Activated CD8-positive, alpha-beta memory T cell treated with anti-CD3 and anti-CD28 coated beads, Interleukin-2, amount 50 U/mL, for 4 hours (primary cell): Measurements from ENCODE around the gene FZD10.

Source experiments
- DNase-seq: peaks from one replicate; pipeline ENCODE4 v3.0.0-alpha.2; 2020

FZD10 gene

DNA sequence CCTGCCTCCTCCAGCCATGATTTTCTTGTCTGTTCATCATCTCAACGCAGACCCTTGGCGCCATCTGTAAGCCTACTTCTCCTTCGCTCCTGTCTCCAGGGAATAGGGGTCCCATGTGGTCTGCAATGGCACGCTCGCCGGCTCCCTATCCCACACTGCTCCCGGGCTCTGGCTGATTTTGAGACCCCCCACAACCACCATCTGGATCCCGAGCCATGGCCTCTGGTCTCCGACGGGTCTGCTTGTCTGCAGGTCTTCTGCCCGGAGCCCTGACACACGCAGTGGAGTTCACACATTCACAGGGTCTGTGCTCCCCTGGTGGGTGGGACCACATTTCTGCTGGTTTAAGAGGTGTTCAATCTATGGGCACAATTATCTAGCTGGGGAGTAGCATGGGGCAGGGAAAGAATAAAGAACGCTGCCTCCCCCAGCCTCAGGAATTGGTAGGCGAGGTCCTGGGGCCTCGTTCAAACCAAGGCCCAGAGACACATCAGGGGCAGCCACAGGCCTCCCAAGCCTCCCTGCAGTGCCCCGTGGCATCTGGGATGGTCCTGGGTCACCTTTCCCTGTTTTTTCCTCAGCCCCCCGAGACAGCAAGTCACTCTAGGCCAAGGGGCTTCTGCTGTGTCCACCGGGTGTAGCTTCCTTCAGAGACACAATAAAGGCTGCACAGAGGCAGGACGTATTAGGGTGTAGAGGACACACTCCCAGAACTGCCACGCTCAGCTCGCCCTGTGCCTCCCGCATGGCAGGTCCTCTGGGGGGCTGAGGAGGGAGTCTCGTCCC is 21.5 kb downstream of the FZD10 start:
- no peak for DNase-seq

DNA sequence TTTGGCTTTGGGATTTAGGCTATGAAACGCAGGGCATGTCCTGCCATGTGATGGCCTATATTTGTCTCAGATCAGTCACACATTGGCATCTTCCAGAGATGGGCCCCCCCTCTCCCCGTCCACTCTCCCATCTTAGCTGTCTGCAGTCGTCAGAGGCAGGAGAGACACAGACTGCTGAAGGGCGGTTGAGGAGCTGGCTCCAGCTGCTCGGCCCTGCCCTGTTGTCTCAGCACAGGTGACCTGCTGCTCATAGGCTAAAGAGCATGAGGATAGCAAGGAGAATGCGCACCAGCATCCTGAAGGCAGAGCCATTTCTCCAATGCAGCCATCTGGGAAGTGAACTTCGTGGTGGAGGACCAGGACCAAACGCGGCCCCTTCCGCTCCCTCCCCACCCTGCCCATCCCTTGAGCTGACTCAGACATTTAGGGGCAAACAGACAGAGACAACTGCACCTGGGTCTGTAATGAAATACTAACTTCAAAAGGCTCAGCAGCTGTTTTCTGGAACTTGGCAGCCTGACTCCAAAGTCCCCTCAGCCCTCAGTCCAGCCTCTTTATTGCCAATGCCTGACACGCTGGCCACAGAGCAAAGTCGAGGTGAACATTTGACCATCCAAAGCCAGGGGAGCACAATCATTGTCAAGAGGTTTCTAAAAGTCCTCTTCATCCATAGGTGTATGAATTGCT is 22.3 kb downstream of the FZD10 start:
- DNase-seq: no peak

DNA sequence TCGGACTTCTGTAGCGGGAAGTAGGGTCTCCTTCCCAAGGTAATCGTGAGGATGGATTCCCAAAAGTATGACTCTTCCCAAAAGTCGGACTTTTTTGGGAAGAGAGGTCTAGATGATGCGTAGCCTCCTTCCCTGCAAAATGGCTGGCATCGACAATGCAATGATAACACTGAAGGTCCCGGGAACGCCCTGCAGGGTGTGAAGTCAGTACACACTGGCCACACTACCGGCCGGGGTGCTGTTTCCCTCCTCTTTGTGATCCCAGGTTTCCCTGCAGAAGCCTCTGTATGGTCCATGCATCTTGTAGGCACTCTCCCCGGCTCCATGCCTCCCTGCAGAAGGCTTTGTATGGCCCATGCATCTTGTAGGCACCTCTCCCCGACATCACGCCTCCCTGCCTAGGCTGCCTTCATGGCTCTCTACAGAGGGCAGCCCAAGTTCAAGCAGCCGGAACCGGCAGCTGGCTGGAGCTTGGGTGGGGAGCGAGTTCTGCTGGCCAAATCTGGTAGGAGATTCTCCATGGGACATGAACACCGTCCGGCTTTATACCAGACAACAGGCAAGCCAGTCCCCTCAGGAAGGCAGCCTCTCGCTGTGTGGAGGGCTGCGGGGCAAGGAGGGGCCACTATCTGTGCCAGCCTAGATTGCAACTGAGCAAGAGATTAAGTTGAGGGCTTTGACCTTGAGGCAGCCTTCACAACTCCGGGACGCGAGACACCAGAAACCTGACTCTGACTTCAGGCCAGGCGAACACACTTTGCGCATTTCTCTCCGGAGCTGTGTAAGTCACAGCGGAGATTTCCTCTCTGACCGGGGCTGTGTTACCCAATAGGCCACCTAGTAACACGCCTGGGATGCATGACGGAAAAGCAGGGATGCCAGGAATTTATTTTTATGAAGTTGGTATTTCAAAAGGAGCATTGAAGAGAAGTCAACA is 23.5 kb downstream of the FZD10 start:
- DNase-seq: no peak

DNA sequence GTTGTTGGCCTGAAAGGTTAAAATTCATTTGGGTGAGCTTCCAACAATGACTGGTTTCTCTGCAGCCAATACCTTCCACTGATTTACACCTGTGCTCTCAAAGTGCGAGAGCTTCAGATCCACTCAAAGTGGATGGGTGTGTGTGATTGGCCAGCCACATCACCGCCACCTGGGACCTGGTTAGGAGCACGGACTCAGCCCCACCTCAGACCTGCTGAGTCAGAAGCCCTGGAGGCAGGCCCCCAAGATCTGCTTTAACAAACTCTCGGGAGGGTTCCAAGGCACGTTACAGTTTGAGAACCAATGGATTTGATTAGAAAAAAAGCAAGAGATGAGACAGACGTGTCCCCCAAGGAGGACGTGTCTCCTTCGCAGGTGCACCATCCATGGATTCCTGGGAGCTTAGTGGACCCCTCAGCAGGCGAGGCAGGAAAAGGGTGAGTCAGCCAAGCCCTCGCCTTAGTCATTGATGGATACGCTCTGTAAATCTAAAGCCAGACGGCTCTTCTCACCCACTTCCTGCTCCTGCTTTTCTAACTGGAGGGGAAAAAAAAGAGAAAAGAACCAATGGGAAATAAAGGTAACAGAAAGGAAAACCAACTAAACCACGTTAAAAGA is 24.5 kb downstream of the FZD10 start:
- no peak for DNase-seq

DNA sequence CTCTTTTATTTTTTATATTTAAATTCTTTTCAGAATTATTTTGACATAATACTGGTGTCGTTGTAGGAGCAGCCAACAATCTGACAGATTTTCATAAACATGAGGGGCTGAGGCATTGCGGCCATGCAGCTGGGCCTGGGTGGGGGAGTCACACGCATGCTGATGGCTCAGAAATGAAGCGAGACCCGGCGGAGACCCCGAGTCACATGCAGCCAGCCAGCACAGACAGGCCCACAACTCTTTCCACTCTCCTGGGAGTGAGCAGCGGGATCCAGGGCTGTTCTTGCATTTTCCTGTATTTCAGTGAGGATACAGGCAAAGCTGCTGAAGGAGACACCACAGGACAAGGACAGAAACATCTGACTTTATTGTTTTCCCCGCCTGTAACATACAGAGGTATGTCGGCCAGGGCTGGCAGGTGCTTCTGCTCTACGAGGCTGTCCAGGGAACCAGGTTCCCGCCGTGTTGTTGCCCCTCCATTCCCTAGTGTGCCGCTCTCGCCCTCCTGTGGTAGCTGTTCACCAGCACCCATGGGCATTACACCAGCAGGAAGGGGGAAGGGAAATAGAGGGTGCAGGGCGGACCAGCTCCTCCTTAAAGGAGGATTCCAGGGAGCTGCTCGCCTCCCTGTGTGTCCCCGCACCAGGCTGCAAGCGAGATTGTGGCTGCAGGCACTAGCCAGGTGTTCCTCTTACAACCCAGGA is 30.5 kb downstream of the FZD10 start:
- DNase-seq: no peak

DNA sequence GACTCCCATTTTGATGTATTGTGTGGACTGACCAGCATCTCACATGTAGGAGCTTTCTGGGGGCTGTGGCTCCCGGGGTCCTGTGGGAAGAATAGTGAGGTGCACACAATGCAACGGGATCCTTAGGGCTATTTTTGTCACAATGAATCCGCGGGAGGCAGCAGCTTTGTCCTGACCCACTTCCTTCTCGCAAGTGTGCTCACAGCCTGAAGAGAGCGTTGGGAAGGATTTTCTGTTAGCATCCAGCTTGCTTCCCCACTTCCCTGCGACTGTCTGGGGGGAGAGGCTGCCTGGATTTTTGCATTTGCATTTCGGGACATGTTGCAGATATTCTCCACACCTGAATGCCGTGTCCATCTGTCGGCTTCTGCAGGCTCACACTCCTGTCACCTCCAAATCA is 31.9 kb downstream of the FZD10 start:
- no peak for DNase-seq

DNA sequence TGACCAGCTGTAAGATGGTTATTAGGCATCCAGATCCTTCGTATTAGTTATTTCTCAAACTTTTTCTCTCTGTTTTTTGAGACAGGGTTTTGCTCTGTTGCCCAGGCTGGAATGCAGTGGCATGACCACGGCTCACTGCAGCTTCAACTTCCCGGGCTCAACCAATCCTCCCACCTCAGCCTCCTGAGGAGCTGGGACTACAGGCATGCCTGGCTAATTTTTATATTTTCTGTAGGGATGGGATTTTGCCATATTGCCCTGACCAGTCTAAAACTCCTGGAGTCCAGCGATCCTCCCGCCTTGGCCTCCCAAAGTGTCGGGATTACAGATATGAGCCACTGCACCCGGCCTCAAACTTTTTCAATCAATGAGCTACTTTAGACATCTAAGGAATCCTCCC is 33.1 kb downstream of the FZD10 start:
- DNase-seq: no peak

DNA sequence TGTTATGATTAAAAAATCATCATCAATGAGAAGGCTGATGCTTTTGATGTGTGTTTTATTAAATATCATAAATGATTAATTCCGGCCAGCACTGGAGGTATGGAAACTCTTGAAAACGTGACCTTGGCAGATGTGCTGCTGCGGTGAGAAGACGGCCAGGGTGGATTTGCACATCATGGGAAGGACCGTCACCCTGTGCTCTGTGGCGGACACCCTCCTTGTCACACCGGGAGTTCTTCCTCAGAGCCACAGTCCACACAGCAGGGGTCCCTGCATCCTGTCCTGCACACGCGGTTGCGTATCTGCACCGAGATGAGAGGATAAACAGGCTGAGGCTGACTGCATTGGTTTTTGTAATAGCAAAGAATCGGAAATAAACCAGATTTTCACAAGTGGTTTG is 33.5 kb downstream of the FZD10 start:
- no peak for DNase-seq

DNA sequence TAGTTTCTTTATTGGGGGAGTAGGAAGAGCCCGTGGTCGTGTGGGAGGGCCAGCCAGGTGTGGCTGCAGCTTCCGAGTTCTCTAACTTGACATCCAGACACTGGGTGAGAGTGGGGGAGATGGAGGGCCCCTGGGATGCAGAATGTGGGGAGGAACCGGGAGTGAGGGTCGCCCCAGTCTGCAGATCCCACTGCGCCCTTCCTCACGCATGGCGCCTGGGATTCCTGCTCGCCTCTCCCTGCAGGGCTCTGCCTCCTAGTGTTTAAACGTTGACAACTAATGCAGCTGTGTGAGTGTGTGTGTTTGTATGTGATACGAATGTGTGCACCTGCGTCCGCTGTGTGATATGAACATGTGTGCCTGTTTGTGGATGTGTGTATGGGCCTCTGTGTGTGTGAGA is 34.6 kb downstream of the FZD10 start:
- no peak for DNase-seq

DNA sequence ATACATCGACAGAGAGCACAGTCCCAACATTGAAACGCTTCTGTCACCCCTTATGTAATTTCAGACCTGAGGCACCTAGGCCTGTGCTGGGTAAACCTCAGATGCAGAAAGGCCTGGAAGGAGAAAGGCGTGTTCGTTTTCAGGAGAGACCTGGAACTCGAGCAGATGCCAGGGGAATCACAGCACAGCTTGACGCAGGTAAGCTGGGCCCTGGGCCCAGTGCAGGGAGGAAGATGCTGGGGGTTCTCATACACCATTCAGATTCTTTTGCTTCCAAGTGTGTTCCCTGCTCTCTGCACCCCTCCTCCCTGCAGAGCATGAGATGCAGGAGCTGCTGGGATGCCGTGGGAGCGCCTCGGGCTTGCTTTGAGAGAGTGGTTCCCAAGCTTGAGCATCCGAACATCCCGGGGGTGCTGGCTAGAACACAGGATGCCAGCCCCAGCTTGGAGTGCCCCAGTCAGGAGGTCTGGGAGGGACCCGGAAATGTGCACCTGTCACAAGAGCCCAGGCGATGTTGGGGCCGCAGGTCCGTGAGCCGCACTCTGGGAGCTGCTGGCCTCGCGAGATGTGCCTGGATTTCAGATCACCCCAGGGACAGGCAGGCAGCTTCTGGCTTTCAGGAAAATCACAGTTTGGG is 35.9 kb downstream of the FZD10 start:
- no peak for DNase-seq

DNA sequence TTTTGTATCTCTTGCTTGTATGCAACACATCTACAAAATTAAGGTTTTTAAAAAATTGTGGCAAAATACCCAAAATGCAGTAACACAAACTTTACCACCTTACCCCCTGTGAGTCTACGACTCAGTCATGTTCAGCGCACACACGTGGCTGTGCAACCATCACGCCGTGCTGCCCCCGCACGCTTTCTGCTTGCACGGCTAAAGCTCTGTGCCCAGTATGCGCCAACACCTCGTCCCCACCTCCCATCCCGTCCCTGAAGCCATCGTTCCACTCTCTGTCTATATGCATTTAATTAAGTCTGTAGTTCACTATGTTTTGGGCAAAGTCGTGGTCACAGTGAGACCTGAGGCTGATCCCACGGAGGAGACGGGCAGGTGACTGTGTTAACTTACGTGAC is 36.4 kb downstream of the FZD10 start:
- no peak for DNase-seq

DNA sequence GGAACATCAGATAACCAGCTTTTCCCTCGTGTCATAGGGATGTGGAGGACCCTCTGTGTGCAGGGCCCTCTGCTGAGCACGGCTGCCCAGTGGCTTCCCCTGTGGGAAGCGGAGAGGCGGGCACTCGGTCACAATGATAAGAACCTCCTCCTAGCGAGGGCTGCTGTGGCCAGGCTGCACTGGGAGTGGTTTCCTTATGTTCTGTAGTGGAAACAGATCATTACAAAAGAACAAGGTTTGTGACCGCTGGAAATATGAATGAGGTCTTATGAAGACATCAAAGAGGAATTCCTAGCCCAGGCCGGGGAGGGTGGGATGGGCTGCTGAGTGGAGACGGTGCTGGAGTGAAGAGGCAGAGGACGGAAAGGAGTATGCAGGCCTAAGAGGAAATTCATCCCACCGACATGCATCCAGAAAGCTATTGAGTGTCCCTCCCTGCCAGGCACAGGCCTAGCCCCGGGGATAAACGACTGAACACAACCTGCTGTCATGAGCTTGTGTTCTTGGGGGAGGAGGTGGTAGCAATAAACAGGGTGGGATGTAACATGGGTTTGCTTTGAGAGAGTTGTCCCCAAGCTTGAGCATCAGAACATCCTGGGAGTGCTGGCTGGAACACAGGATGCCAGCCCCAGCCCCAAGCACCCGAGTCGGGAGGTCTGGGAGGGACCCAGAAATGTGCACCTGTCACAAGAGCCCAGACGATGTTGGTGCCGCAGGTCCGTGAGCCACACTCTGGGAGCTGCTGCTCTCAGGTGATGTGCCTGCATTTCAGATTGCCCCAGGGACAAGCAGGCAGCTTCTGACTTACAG is 37.5 kb downstream of the FZD10 start:
- DNase-seq: no peak

DNA sequence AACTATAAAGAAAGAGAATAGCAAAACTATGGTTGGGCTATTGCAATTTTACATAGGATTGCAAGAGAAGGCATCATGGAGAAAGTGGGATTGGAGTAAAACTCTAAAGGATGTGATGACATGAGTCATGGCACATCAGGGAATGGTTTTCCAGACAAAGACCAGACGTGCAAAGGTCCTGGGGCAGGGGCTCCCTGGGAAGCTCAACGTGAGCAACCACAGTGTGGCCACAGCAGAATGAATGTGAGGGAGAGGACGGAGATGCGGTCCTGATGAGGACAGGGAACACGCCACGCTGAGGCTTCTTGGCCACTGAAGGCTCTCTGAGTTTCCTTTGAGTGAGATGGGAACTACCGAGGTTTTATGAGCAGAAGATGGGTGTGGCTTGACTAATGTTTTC is 38.2 kb downstream of the FZD10 start:
- DNase-seq: no peak

DNA sequence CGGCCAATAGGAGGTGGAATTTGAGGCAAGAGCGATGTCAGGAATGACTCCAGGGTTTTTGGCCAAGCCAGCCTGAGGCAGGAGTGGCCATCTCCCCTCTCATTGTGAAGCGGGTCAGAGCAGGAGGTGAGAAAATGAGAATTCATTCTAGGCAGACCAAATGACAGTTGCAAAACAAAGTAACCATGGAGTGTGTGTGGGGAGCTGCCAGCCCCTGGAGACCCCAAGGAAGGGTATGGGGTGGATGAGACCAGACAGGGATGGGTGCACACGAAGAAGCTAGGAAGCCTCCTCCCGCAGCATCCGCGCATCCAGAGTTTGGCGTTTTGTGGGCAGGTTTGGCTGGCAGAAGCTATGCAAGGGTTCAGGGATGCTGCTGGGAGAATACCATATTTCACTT is 38.8 kb downstream of the FZD10 start:
- DNase-seq: no peak

DNA sequence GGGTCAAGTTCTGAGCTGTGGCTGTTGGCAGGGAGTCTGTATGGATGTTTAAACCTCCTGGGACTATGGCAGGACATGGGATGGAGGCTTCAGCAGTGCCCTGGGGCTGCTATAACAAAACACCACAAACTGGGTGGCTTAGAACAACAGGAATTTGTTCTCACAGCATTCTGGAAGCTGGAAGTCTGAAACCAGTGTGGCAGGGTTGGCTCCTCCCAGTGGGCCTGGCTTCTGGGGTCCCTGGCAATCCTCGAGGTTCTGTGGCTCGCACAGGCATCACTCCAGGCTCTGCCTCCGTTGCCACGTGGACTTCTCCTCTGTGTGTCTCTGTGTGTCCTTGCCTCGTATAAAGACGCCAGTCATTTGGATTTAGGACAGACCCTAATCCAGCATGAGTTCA is 39.9 kb downstream of the FZD10 start:
- no peak for DNase-seq

DNA sequence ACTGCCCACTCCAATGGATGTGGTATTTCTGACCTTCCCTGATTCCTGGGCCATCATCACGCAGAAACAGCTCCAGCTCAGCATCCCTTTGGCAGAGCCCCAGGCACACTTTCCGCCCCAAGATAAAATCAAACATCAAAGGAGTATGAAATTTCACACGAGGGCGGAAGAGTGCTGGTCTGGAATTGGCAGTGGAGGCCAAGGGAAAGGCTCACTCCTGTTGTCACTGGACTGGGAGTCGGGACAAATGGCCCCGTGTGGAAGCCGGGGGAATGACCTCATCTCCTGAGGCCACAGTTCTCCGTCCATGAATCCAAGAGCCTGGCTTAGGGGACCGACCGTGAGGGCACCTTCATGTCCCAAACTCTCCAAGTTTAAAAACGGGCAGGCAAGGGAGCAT is 40.9 kb downstream of the FZD10 start:
- no peak for DNase-seq

DNA sequence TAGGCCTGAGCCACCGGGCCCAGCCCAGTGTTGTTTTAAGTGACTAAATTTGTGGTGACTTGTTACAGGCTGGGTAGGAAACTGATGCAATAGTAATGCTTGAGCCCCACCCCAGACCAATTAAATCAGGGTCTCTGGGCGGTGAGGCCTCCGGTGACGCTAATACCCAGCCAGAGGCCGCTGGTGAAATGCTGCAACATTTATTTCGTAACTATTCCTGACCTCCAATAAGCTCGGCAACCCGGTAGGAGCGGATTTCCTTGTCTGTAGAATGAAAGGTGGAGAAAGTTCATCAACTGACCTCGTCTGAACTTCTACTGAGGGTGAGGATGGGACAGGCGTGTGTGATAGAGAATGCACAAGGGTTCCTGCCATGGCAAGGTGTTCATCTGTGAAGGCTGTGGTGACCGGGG is 42.3 kb downstream of the FZD10 start:
- DNase-seq: no peak

DNA sequence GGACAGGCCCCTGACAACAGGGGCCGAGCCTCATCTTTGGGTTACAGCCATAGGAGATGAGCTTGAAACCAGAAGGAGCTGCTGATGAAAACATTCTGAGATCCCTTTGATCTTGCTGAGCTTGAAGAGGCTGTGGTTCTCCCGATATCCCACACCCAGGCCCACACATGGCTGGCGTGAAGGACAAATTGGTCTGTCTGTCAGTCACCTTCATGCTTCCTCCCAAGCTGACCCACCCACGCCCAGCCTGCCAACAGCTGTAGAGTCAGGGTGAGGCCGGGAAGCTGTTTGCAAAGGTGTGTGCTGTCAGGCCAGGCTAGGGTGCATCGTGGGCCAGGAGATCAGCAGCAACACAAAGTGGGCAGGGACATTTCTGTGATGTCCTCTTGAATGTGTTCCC is 43.2 kb downstream of the FZD10 start:
- no peak for DNase-seq

DNA sequence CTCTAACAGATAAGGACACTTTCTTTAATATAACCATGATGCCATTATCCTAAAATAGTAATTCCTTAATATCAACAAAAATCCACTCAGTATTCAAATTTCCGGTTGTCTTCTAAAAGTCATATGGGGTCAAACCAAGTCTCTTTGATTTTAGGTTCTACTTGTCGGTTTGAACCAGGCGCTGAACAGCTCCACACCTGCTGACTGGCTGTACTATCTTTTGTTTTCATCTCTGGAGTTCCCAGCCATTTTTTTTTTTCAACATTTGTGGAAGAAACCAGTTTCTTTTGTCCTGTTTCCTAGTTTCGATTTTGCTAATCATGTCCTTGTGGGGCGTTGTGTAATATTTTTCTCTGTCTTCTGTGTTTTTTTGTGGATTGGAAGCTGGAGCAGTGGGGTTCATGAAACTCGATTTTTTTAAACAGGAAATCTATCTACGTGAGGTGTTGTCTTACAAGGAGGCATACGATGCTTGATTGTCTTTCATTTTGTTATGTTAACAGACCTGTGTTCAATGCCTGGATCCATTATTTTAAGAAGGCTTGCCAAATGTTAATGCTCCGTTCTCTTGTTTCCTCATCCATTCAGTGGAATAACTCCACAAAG is 50.2 kb downstream of the FZD10 start:
- DNase-seq: no peak

DNA sequence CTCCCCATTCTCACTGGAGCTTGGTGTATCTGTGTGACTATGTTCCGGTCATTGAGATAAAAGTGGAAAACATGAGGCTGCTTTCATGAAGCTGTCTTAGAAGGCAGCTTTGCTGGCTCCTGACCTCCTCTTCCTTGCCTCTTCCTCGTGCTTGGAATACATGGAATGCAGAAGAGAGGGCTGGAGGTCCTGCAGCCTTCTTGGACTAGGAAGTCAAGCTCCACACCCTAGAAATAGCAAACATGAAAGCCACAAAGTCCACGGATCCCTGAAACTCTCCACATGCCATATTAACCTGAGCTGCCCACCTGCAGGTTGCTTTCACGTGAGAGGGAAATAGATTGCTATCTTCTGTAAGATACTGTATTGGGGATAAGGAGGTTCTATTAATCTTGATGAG is 51.0 kb downstream of the FZD10 start:
- no peak for DNase-seq
